Measurements from ENCODE around the gene RECK. TPM values are rescaled to one million over a fixed set of nuclear protein-coding genes. Genes with fewer than 3 reads are reported as not detected.

The RECK gene
- total RNA-seq, 1 donor from 2014 or later = 25.7 TPM

- DNase-seq (ENCODE audit: extremely low spot score, unreplicated experiment) = no peak
- peaks cover 5% of the 10 kb centered on the region for H3K36me3 Mint-ChIP-seq (ENCODE audit: unreplicated experiment)
- H3K4me1 Mint-ChIP-seq (ENCODE audit: unreplicated experiment) = peaks cover 47% of the 10 kb centered on the region
- TF ChIP-seq CTCF (IDR thresholded peaks at IDR 0.05) = no peak
- no peaks in the 10 kb centered on the region for H3K27me3 Mint-ChIP-seq (ENCODE audit: unreplicated experiment)
- peaks cover 2% of the 10 kb centered on the region for H3K9me3 Mint-ChIP-seq (ENCODE audit: unreplicated experiment)
- no peak overlapping the region for H3K4me3 Mint-ChIP-seq (ENCODE audit: unreplicated experiment)
- H3K27ac Mint-ChIP-seq (ENCODE audit: unreplicated experiment) = no peak overlapping the region
Observed at GRCh38 chr9:36140086-36141084, 103.7 kb downstream of the RECK start.

- no peaks in the 10 kb centered on the region for H3K27me3 Mint-ChIP-seq (ENCODE audit: unreplicated experiment)
- DNase-seq (ENCODE audit: extremely low spot score, unreplicated experiment) = no peak
- H3K4me1 Mint-ChIP-seq (ENCODE audit: unreplicated experiment) = peaks cover 43% of the 10 kb centered on the region
- peak; percentile 49 for TF ChIP-seq CTCF (IDR thresholded peaks at IDR 0.05)
- peaks cover 12% of the 10 kb centered on the region for H3K36me3 Mint-ChIP-seq (ENCODE audit: unreplicated experiment)
- no peak overlapping the region for H3K27ac Mint-ChIP-seq (ENCODE audit: unreplicated experiment)
- peaks cover 11% of the 10 kb centered on the region for H3K9me3 Mint-ChIP-seq (ENCODE audit: unreplicated experiment)
- H3K4me3 Mint-ChIP-seq (ENCODE audit: unreplicated experiment) = no peak overlapping the region
Observed at GRCh38 chr9:36141288-36141687, 104.6 kb downstream of the RECK start.

- Mint-ChIP-seq H3K4me3 (ENCODE audit: unreplicated experiment) (no peak overlapping the region), H3K36me3 (ENCODE audit: unreplicated experiment) (peaks cover 14% of the 10 kb centered on the region), H3K9me3 (ENCODE audit: unreplicated experiment) (peaks cover 12% of the 10 kb centered on the region), H3K27me3 (ENCODE audit: unreplicated experiment) (no peaks in the 10 kb centered on the region), H3K4me1 (ENCODE audit: unreplicated experiment) (peaks cover 43% of the 10 kb centered on the region), H3K27ac (ENCODE audit: unreplicated experiment) (peak overlapping the region; percentile 60)
- DNase-seq (ENCODE audit: extremely low spot score, unreplicated experiment) = no peak
- no peak for TF ChIP-seq CTCF (IDR thresholded peaks at IDR 0.05)
Observed at GRCh38 chr9:36141761-36142160, 105.0 kb downstream of the RECK start.

- Mint-ChIP-seq H3K9me3 (ENCODE audit: unreplicated experiment) (peaks cover 12% of the 10 kb centered on the region), H3K27me3 (ENCODE audit: unreplicated experiment) (no peaks in the 10 kb centered on the region), H3K36me3 (ENCODE audit: unreplicated experiment) (peaks cover 16% of the 10 kb centered on the region), H3K4me1 (ENCODE audit: unreplicated experiment) (peaks cover 42% of the 10 kb centered on the region), H3K4me3 (ENCODE audit: unreplicated experiment) (peak overlapping the region; percentile 19), H3K27ac (ENCODE audit: unreplicated experiment) (peak overlapping the region; percentile 75)
- DNase-seq (ENCODE audit: extremely low spot score, unreplicated experiment) = no peak
- no peak for TF ChIP-seq CTCF (IDR thresholded peaks at IDR 0.05)
Observed at GRCh38 chr9:36142510-36143244, 106.0 kb downstream of the RECK start.

- Mint-ChIP-seq H3K27me3 (ENCODE audit: unreplicated experiment) (no peaks in the 10 kb centered on the region), H3K9me3 (ENCODE audit: unreplicated experiment) (peaks cover 12% of the 10 kb centered on the region), H3K27ac (ENCODE audit: unreplicated experiment) (peak overlapping the region; percentile 75), H3K4me1 (ENCODE audit: unreplicated experiment) (peaks cover 44% of the 10 kb centered on the region), H3K36me3 (ENCODE audit: unreplicated experiment) (peaks cover 16% of the 10 kb centered on the region), H3K4me3 (ENCODE audit: unreplicated experiment) (peak overlapping the region; percentile 19)
- no peak for TF ChIP-seq CTCF (IDR thresholded peaks at IDR 0.05)
- DNase-seq (ENCODE audit: extremely low spot score, unreplicated experiment) = no peak
Observed at GRCh38 chr9:36143245-36143641, 106.5 kb downstream of the RECK start.

All from osteocyte (in vitro differentiated cells).